NCI-H2107 (cell line): Measurements from ENCODE around the gene SUN1.
"Not testable (repeated sequence)": the region's sequence is repeated elsewhere in the genome, so short reads cannot be mapped to it uniquely, and the experiment has no call there.

Experiments used
- DNase-seq: peaks from one replicate; lab custom pipeline; 2025; lab: John Stamatoyannopoulos, UW

The SUN1 gene

DNA sequence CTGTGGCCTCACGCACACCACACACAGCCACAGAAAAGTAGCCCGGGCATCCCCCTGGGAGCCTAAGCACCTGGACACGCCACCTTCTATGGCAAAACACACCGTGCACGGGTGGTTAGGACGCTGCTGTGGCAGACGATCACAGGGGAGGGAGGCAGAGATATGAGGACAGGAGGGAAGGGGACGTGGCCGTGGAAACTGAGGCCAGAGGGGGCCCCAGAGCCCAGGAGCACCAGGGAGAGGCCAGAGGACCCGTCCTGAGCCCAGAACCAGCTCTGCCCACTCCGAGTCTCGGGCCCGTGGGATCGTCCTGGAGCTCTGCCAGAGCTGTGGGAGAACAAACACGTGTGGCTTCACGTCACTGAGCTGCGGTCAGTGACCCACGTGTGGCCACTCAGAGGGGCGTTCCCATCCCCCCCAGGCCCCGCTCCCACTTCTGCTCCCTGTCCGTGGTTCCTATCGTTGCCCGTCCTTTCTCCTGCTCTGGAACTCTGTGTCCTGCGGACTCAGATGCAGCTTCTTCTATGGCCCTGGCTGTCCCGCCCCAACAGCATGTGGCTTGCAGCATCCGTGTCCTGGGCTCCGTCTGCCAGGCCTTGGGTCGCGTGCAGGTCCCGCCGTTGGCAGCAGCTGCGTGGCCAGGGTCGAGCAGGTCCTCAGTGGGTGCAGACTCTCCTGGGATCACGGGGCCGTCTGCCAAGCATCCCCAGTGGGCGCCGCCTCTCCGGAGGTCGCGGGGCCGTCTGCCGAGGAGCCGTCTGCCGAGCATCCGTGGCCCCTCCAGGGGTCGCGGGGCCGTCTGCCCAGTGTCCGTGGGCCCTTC lies 75.1 kb downstream of the SUN1 start:
- DNase-seq, result no peak

DNA sequence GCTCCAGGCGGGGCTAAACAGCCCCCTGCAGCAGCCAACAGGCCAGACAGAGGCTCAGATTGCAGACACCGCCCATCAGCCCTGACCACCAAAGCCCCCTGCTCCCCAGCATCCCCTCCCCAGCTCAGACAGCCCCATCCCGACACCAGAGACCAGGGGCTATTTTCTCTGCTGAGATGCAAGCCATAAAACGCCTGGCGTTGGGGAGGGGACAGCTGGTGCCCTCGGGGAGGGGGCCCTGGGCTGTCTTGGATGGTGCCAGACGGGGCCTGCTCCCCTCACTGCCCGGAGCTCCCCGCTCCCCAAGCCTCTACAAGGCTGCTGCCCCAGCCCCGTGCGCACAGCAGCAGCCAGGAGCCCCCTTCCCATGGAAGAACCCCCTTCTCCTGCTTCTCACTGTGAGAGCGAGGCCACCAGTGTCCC lies 75.9 kb downstream of the SUN1 start:
- DNase-seq, result no peak

GRCh38 chr7:908591-909357 lies 76.5 kb downstream of the SUN1 start:
- DNase-seq, result not testable (repeated sequence)

GRCh38 chr7:909358-910329 lies 77.4 kb downstream of the SUN1 start:
- no peak for DNase-seq

- no peak for DNase-seq
Measured at GRCh38 chr7:910441-910861, 78.2 kb downstream of the SUN1 start.

DNA sequence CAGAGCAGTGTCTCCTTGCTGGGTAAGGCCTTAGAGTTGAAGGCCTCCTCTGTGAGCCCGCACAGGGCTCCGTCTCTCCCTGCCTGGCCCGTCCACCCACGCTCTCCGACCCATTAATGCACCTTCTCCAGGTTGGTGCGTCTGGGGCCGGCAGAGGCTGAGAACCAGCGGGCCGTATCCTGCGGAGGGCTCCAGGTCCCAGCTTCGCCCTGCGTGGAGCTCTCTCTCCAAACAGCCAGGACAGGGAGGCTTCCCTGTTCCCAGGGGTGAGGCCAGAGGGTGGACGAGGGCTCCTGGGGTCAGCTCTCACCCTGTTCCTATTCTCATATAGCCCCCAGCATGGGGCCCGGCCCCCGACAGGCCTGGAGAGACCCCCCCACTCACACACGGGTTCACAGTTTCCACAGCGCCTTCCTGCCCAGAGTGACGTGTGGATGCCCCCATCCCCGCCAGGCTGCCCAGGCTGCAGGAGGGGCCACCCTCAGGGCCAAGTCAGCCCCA lies 78.7 kb downstream of the SUN1 start:
- DNase-seq, result no peak

DNA sequence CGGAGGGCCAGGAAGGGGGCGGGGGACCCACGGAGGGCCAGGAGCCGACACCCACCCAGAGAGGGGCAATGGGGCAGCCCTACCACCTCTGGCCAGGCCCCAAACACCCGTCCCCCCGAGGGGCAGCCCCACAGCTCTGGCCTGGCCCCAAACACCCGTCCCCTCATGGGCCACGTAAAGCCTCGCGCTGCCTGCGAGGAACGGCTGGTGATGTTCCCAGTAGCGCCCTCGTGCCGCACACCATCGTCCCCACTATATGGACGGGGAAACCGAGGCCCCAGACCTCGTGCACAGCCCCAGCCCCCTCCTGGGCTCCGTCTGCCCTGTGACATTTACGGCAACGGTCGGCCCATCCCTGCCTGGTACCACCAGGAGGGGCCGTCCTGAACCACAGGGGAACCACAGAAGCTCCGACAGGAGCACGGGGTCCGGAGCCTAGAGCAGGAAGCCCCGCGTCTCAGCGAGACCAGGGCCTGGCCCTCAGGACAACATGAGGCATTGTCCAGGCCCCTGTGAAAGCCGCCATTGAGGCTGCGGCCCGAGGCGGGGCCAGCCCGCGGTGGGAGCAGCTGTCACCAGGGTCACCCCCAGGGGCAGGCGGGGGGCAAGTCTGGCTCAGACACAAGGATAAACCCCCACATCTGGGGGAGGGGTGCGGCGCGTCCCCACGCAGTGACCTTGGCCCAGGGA lies 79.7 kb downstream of the SUN1 start:
- DNase-seq, result no peak

DNA sequence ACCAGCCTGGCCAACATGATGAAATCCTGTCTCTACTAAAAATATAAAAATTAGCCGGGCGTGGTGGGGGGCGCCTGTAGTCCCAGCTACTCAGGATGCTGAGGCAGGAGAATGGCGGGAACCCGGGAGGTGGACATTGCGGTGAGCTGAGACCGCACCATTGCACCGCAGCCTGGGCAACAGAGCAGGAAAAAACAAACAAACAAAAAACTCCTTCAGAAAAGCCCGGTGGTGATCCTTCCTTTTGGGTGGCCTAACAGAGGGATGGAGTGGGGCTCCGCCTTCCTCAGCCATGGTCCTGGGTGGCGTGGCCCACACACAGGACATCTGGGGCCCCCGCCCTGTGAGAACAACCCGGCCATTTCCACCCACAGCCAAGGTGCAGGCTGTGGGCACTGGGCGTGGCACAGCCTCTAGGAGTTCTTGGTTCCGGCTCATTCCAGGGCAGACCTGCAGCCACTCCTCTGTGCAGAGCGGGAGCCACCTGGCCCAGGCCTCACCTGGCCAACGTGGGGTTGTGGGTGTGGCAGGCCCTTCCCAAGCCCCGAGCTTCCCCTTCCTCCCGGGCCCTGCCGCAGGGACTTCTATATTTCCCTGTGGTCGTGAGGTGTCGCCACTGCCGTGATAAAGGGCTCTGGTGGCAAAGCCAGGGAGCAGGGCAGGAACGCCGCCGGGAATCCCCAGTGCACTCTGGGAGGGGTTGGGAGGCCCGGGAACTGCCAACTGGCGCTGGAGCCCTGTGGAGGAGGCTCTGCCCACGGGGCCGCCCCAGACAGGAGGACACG lies 81.7 kb downstream of the SUN1 start:
- peak; percentile 36 for DNase-seq

- no peak for DNase-seq
Measured at GRCh38 chr7:914521-915194, 82.4 kb downstream of the SUN1 start.

GRCh38 chr7:915291-916218 lies 83.3 kb downstream of the SUN1 start:
- DNase-seq, result no peak

GRCh38 chr7:916291-916941 lies 84.1 kb downstream of the SUN1 start:
- DNase-seq, result no peak

- DNase-seq, result no peak
Measured at GRCh38 chr7:917255-918117, 85.2 kb downstream of the SUN1 start.

GRCh38 chr7:918118-918425 lies 85.8 kb downstream of the SUN1 start:
- DNase-seq, result no peak

GRCh38 chr7:918441-919113 lies 86.3 kb downstream of the SUN1 start:
- DNase-seq, result no peak

- no peak for DNase-seq
Measured at GRCh38 chr7:919114-919442, 86.8 kb downstream of the SUN1 start.

GRCh38 chr7:919924-920341 lies 87.7 kb downstream of the SUN1 start:
- no peak for DNase-seq
